ENCODE results near the gene ACKR1.

Gene ACKR1

DNA sequence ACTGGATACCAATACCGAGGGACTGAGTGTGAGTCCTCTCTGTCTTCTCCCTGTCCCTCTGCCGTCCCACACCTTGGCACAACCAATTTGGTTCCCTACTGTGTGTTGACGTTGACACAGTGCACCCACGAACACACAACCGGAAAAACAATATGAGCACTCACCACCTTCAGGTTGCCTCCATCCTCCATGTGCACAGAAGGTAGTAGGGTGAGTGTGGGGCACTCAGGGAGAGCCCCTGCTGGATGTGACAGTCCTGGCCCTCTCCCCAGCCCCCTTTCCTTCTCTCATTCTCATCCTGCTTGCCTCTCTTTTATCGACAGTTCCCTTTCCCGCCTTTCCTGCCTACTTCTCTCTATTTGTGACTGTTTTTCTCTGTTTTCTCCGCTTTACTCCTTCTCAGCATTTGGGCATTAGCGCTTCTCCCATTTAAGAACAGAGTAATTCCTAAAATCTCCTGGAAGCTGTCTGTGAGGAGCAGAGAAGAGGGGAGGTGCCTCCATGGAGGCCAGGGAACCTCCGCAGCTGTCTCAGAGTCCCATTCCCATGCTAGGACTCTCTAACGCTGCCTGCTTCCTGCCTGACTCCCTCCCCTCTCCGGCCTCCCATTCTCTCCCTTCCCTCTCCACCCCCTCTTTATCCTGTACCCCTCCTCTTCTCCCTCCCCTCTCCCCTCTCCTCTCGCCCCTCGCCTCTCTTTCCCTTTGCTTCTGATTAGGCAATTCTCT is 16.9 kb upstream of the ACKR1 start:
- DNase-seq = no peak

DNA sequence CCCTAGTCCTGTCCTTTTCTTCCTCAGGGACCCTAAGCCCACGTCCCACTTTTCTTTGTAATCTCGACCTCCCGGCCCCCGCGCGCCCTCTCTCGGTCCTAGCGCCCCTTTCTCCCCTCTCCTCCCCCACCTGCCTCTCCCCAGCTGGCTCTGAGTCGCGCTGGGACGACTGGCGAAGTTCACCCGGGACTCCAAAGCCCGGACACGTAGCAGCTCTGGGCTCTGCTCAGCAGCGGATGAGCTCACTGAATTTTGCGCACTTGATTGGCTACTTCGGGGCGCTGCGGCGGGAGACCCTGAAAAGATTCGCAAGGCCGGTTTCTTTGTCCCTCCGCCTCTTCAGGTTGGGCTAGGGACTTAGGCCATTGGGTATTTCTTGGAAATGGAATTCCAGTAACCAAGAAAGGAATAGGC is 16.3 kb upstream of the ACKR1 start:
- DNase-seq = peak in 1 of 5 donors; percentile 14

DNA sequence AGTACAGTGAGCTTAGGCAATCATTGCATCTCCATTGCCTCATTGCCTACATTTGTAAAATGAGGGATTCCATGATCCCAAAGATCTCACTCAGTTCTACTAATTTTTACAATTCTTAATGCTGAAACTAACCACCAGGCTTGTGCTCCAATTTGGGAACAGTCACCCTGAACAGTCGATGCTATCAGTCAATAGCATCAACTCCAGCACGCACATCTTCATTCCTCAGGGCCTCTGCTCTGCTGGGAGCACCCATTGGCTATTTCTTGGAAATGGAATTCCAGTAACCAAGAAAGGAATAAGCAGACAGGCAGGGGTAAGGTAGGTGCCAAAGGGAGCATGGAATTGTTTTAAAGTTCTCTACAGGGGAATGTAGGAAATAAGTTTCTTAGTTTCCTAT is 14.2 kb upstream of the ACKR1 start:
- DNase-seq = no peak

GRCh38 chr1:159196543-159196942 is 8.1 kb upstream of the ACKR1 start:
- no peak for DNase-seq

DNA sequence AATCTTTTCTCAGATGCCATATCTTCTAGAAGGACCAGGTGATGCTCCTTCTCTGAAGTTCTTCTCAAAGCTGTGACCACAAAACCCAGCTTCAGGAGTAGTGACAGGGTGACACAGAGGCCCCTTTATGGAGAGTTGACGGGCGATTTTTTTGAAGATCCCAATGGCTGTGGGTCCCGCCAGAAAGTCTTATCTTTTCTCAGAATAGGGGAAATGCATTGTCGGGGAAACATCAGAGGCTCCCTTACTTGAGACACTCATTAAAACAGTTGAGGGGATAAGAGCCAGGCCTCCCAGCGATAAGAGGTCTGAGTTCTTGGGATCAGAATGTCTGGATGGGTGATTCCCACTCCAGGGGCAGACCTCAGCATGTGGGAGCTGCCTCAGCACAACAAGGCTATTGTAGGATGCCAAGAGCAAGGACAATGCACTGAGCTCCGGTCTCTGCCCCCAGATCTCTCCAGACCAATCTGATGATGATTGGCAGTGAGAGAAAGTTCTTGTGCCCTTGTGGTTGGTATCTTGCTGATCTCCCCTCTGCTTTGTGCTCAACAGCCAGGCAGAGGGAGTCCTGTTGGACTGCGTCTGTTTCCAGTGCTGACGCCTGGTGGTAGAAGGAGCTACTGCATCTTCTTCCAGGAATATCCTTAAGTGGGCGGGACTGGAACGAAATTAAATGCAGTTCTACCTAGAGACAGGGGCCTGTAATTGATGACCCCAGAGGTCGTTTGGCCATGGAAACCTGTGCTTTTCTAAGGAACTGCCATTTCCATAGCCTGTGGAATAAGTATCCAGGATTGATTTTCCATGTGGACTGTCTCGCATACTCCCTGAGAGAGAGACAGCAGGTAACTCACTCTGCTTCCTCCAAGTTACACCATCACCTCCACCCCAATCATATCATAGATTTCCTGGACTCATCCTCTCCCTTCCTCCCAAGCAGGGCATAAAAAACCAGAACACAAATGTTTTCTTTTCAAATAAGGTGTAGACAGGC is 6.8 kb upstream of the ACKR1 start:
- DNase-seq = peak in 2 of 5 donors; percentile 8 to 45

- DNase-seq = no peak
These were observed 4.8 kb upstream of the ACKR1 start for GRCh38 chr1:159199901-159200300.

- no peak for DNase-seq
These were observed 3.9 kb upstream of the ACKR1 start for GRCh38 chr1:159200769-159201168.

DNA sequence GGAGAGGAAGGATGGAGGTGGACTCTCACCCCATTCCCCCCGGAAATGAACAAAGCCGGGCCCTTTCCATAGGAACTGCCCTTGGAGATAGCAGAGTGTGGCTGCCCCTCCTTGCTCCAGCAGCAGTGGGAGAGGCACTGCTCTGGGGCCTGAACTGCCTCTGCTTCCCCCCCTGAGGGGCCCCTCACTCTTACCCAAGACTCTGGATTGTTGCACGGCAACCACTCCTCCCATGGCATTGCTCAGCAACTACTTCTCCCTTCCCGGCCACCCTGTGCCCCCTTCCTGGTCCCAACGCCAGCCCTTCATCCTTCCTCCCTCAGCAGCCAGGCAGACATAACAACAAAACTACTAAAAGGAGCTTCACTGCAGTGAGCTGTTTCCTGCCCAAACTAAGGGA is 3.0 kb upstream of the ACKR1 start:
- no peak for DNase-seq

DNA sequence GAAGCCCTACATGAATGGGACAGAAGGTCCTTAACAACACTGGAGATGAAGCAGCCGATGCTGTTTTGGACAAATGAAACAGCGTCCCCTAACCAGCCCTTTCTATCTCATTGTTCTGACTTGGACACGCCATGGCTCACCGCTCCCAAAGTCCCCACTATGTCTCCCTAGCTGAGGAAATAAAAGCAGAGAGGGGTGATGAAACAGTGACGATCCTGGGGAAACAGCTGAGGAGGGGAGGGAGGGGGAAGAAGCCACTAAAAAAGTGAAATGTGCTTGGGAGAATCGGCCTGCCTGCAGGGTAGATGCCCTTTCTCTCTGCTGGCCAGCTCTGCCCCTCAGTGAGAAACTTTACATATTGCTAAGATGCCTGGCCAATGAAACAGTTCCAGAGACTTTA is 1.1 kb upstream of the ACKR1 start:
- DNase-seq = no peak

GRCh38 chr1:159205225-159205624 is 550 bp downstream of the ACKR1 start:
- no peak for DNase-seq

DNA sequence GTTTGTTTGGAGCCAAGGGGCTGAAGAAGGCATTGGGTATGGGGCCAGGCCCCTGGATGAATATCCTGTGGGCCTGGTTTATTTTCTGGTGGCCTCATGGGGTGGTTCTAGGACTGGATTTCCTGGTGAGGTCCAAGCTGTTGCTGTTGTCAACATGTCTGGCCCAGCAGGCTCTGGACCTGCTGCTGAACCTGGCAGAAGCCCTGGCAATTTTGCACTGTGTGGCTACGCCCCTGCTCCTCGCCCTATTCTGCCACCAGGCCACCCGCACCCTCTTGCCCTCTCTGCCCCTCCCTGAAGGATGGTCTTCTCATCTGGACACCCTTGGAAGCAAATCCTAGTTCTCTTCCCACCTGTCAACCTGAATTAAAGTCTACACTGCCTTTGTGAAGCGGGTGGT is 1.4 kb downstream of the ACKR1 start:
- DNase-seq = no peak

- no peak for DNase-seq
These were observed 2.4 kb downstream of the ACKR1 start for GRCh38 chr1:159207080-159207479.

DNA sequence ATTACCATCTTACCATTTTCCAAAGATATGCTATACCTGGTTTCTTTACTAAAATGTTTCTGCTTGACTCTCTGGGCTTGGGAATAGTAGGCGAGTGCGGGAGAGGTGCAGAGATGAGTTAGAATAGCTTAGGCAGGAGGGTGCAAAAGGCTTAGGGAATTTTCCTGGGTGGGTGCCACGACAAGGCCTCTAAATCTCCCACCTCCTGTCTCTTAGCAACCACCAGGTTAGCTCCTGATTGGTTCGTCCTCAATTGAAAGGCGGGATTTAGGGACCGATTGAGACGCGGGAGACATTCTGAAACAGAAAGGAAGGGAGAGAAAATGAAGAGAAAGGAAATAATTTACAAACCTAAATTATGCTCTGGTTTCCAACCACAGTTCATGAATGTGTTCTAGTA is 3.1 kb downstream of the ACKR1 start:
- no peak for DNase-seq

DNA sequence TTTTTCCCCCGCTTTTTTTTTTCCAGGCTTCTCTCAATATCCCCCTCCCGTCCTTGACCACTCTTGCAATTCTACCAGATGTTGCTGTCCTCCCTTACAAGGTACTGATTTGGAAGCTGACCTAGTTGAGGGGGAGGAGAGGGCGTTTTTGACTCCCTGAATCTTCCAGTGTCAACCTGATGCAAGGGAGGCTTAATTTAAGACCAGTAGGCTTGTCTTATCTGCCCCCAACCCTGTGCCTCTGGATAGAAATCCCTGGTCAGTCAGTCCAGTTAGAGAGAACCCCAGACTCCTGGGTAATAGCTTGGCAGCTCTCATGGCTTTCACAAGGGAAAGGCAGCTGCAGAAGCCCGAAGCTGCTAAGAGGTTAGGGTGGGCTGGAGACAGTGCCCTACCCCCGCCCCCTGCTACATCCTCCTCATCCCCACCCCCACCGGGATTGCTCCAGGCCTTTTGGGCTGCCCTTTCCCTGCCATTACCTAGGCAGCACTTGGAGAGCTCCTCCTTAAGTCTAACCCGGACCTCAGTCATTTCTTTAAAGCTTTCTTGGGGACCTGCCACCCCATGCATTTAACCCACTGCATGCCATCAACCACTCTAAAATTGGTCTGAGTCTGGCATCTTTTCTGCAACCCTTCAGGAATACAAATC is 3.6 kb downstream of the ACKR1 start:
- DNase-seq = no peak

GRCh38 chr1:159209061-159209460 is 4.4 kb downstream of the ACKR1 start:
- no peak for DNase-seq

- peak in 3 of 5 donors; percentile 8 to 27 (median 25) for DNase-seq
These were observed 6.9 kb downstream of the ACKR1 start for GRCh38 chr1:159211331-159212136.

GRCh38 chr1:159212596-159212995 is 7.9 kb downstream of the ACKR1 start:
- no peak for DNase-seq

DNA sequence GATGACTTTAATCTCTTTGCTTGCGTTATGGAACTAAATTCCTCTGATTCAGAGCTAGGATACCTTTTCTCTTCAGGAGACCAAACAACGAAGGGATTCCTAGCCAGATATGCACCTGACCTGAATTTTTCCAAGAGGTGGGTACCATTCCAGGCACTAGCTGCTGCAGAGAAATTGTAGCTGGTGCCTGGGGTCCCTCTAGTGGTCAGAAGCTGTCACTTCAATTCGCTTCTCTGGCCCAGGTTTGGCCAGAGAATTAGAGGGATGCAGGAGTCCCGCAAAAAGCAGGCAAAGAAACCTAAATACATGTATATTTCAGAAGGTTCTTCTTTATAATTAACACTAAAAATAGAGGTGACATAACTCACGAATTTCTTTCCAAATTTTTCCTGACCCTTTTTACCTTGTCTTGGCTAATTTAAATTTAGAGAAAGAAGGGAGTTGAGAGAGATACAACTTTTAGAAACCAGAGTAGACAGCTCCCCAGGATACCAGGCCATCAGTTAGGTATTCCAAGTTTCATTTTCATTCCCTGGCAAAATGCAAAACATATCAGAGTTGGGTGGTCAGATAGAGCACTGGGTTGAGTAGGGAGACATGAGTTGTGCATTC is 9.6 kb downstream of the ACKR1 start:
- peak in 2 of 5 donors; percentile 17 to 32 for DNase-seq

GRCh38 chr1:159218649-159219636 is 14.3 kb downstream of the ACKR1 start:
- no peak for DNase-seq

DNA sequence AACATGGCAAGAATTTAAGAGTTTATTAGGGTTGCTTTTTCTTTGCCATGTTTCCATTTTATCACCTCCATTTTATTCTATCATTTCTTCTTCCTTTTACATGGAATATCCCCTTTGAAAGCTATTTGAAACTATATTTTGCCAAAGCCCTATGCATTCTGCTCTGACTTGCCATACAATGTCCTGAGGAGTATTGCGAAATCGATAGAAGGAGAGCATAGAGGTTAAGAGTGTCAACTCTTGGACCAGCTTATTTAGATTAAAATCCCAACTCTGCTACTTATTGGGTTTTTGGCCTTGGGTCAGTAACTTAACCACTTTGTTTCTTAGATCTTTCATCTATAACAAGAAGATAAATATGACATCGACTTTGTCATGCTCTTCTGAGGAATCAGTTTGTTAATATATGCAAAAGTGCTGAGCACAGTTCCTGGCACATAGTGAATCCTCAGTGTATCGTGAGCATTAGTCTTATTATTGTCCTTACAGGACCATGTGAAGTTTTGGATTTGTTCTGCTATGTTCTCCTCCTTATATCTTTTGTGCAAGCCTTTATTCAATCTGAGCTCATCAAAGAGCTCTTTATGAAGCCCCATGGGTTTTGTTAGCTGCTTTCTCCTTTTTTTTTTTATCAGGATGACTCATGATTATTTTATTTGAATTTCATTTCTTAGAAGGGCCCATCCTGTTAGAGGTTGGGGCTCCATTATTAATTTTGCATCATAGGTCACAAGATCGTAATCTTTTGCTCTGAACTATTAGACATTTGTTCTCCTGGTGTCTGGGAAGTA is 17.6 kb downstream of the ACKR1 start:
- no peak for DNase-seq

Measured in T-helper 1 cell (primary cell).